Lower lobe of right lung (tissue), 2 donors: ENCODE measurements around the gene DGLUCY. TPM values are rescaled to one million over a fixed set of nuclear protein-coding genes. Genes with fewer than 3 reads are reported as not detected.

Source experiments
- ATAC-seq, 2 donors: fragments of 200-7000 bp; cut with Tn5 transposase; one replicate each; pipeline ENCODE4 v1.9.1; 2020 to 2022; ENCODE audit warnings: mild to moderate bottlenecking in 2 of 2, moderate library complexity in 2 of 2
- DNase-seq: peaks from one replicate; pipeline ENCODE4 v3.0.0-alpha.2; 2020
- H3K27ac ChIP-seq: fragments of 200-600 bp; one replicate; pipeline ENCODE4 v1.8.0; 2022
- H3K27me3 ChIP-seq: fragments of 200-600 bp; one replicate; pipeline ENCODE4 v1.8.0; 2022; ENCODE audit warnings: low read depth
- H3K36me3 ChIP-seq: fragments of 200-600 bp; one replicate; pipeline ENCODE4 v1.8.0; 2022; ENCODE audit warnings: mild to moderate bottlenecking
- H3K4me1 ChIP-seq: fragments of 200-600 bp; one replicate; pipeline ENCODE4 v1.8.0; 2022
- H3K4me3 ChIP-seq: fragments of 200-600 bp; one replicate; pipeline ENCODE4 v1.8.0; 2022; ENCODE audit warnings: mild to moderate bottlenecking
- H3K9me3 ChIP-seq: fragments of 200-600 bp; one replicate; pipeline ENCODE4 v1.8.0; 2022
- CTCF ChIP-seq: fragments of 200-600 bp; IDR thresholded peaks from one replicate; pipeline ENCODE4 v1.8.0; 2022; ENCODE audit warnings: antibody characterized with exemption, mild to moderate bottlenecking
- intact Hi-C: fragments of 100-400 bp; cut with DNase I; formaldehyde crosslinking; loops from one replicate; pipeline ENCODE4 v1.11.0; 2022
- total RNA-seq: library from RNA; stranded (reverse); fragmentation: NEBNext Ultra II Directional; extraction: Animal tissue kit (Norgen Biotek cat#: 25700); gene quantifications from one replicate; pipeline ENCODE4 v1.2.1, GENCODE V29; 2021
- donor health status: DM: no; HTN: yes; CAD: no; lungs with severe emphysema.

Gene DGLUCY
- total RNA-seq, 1 donor from 2014 or later, result 102 TPM

DNA sequence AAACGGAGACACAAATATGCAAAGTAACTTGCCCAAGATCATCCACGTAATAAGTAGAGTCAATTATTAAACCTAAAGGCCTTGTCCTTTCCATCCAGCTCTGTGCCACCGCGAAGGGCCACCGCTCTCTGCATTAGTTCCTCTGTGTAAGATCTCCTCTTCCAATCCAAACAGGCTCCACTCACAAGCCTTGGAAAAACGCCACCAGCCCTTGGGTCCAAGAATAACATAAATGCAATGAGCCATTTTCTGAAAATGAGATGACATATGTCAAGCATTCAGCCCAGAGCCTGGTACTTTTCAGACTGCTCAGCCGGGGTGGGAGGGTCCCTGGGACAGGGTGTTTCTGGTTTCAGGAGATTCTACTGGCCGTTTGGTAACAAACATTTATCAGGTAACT lies 30.0 kb downstream of the DGLUCY start:
- Histone ChIP-seq H3K4me1 (peaks cover 35% of the 10 kb centered on the region), H3K27me3 (no peaks in the 10 kb centered on the region), H3K9me3 (no peaks in the 10 kb centered on the region), H3K27ac (peak overlapping the region; percentile 49), H3K4me3 (no peak overlapping the region), H3K36me3 (peaks cover 43% of the 10 kb centered on the region)
- TF ChIP-seq CTCF, result no peak
- DNase-seq (peak; percentile 60), ATAC-seq (peak; percentile 49 to 63)
- intact Hi-C loops, result no loop called here

GRCh38 chr14:91144425-91145145 lies 30.7 kb downstream of the DGLUCY start:
- no peak for TF ChIP-seq CTCF
- H3K27me3 ChIP-seq, result no peaks in the 10 kb centered on the region
- peaks cover 42% of the 10 kb centered on the region for H3K4me1 ChIP-seq
- no peak overlapping the region for H3K4me3 ChIP-seq
- H3K9me3 ChIP-seq, result no peaks in the 10 kb centered on the region
- ATAC-seq (no peak), DNase-seq (no peak)
- peak overlapping the region; percentile 49 for H3K27ac ChIP-seq
- intact Hi-C loops, result no loop called here
- peaks cover 43% of the 10 kb centered on the region for H3K36me3 ChIP-seq

DNA sequence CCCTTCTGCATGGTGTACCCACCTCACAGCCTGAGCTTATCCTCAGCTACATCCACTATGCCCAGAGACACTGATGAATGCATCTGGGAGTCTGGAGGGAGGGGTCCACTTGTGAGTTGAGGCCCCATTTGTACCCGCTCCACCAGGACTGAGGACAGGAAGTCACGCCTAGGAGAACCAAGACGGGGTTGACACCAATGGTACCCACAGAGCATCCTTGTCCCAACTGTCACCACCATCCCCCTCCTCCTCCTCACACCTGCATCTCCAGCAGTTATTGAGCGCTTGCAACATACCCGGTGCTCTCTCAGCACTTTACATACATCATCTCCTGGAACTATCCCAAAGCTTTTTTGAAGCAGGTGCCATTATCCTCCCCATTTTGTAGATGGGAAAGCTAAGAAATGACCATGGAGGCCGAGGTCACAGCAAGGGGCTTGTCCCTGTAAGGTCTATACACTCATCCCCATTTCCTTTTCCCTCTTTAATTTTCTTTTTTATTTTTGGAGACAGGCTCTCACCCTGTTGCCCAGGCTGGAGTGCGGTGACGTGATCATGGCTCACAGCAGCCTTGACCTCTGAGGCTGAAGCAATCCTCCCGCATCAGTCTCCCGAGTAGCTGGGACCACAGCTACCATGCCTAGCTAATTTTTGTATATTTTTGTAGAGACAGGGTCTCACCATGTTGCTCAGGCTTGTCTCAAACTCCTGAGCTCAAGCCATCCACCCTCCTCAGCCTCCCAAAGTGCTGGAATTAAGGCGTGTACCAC lies 31.7 kb downstream of the DGLUCY start:
- peaks cover 49% of the 10 kb centered on the region for H3K4me1 ChIP-seq
- H3K27me3 ChIP-seq, result no peaks in the 10 kb centered on the region
- ATAC-seq, result no peak
- H3K4me3 ChIP-seq, result no peak overlapping the region
- intact Hi-C loops, result no loop called here
- DNase-seq, result no peak
- peaks cover 40% of the 10 kb centered on the region for H3K36me3 ChIP-seq
- no peaks in the 10 kb centered on the region for H3K9me3 ChIP-seq
- H3K27ac ChIP-seq, result no peak overlapping the region
- TF ChIP-seq CTCF, result no peak

- H3K36me3 ChIP-seq, result peaks cover 37% of the 10 kb centered on the region
- H3K4me3 ChIP-seq, result no peak overlapping the region
- H3K9me3 ChIP-seq, result no peaks in the 10 kb centered on the region
- no peak for ATAC-seq
- no peak for DNase-seq
- peaks cover 45% of the 10 kb centered on the region for H3K4me1 ChIP-seq
- no peaks in the 10 kb centered on the region for H3K27me3 ChIP-seq
- H3K27ac ChIP-seq, result no peak overlapping the region
- intact Hi-C loops, result no loop called here
- no peak for TF ChIP-seq CTCF
Observed at GRCh38 chr14:91146661-91147060, 32.8 kb downstream of the DGLUCY start.

DNA sequence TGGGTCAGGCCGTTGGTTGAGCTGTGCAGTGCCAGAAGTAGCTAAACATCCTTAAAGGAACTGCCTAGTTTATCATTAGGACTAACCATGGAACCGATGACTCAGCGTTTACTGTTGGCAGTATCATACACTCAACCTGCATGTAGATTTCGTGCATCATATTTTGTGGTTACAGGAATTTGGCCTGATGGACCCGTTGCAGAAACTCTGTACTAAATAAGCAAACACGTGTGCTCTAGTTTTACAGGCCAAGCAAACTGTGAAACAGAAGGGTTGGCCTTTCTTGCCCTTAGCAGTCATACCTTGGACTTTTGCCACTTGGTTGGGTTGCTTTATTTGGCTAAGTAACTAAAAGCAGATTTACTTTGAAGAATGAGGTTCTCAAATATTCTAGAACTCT lies 35.6 kb downstream of the DGLUCY start:
- peaks cover 21% of the 10 kb centered on the region for H3K4me1 ChIP-seq
- intact Hi-C loops, result no loop called here
- no peak overlapping the region for H3K4me3 ChIP-seq
- H3K27me3 ChIP-seq, result no peaks in the 10 kb centered on the region
- TF ChIP-seq CTCF, result no peak
- H3K9me3 ChIP-seq, result no peaks in the 10 kb centered on the region
- peak overlapping the region; percentile 48 for H3K27ac ChIP-seq
- DNase-seq (no peak), ATAC-seq (peak; percentile 90 to 94)
- H3K36me3 ChIP-seq, result peaks cover 49% of the 10 kb centered on the region
